ENCODE measurements around the gene RPGR. TPM values are rescaled to one million over a fixed set of nuclear protein-coding genes. Genes with fewer than 3 reads are reported as not detected.

Gene RPGR
- 4.6 TPM in 2 replicates for total RNA-seq

GRCh38 chrX:38327007-38327774, at the start of gene RPGR:
Gene RPGR (minus strand): TSS chrX:38327509. CDS start chrX:38327367, 142 bp downstream.

GRCh38 chrX:38352362-38352761, 25.1 kb upstream of the RPGR start, which contains the start of gene OTC:
Gene OTC (plus strand): TSS chrX:38352604. CDS start chrX:38352697, 93 bp downstream.

GRCh38 chrX:38220415-38221390, 106.6 kb downstream of the RPGR start, which contains the start of gene SRPX:
Gene SRPX (minus strand): TSS chrX:38220871. CDS start chrX:38220792, 79 bp downstream.

Other genes starting within 250 kb of the RPGR start
- gene SRPX, start 106.6 kb downstream of the RPGR start, total RNA-seq: 33.8 and 34.8 TPM in 2 replicates
- not detected in 2 replicates for gene OTC, start 25.1 kb upstream of the RPGR start, total RNA-seq
- not detected in 2 replicates for gene TSPAN7, start 234.0 kb upstream of the RPGR start, total RNA-seq

Data from smooth muscle cell of bladder (primary cell).